Mucosa of descending colon (tissue), 3 donors: ENCODE data around the gene ZNRD2. TPM values are rescaled to one million over a fixed set of nuclear protein-coding genes. Genes with fewer than 3 reads are reported as not detected.

Experiments used
- ATAC-seq: fragments of 200-7000 bp; cut with Tn5 transposase; one replicate; pipeline ENCODE4 v1.9.1; 2020; ENCODE audit warnings: mild to moderate bottlenecking, moderate library complexity
- DNase-seq, 3 donors: peaks; one replicate each; pipeline ENCODE4 v3.0.0-alpha.2; 2020
- H3K36me3 ChIP-seq: fragments of 200-600 bp; one replicate; pipeline ENCODE4 v1.8.0; 2021; ENCODE audit warnings: low read depth, mild to moderate bottlenecking
- H3K4me1 ChIP-seq: fragments of 200-600 bp; one replicate; pipeline ENCODE4 v1.8.0; 2021; ENCODE audit warnings: low read depth, mild to moderate bottlenecking
- H3K4me3 ChIP-seq: fragments of 200-600 bp; one replicate; pipeline ENCODE4 v1.8.0; 2021; ENCODE audit warnings: mild to moderate bottlenecking
- H3K9me3 ChIP-seq: fragments of 200-600 bp; one replicate; pipeline ENCODE4 v1.8.0; 2021; ENCODE audit warnings: mild to moderate bottlenecking
- intact Hi-C, 2 donors: fragments of 100-400 bp; cut with DNase I in 1 of 2; cut with micrococcal nuclease in 1 of 2; formaldehyde crosslinking; loops; one replicate each; pipeline versions ENCODE4 v1.11.0 to v1.11.1; 2022; cut with DNase I, micrococcal nuclease
- total RNA-seq, 3 donors: library from RNA; stranded (reverse); fragmentation: NEBNext Ultra II Directional in 2 of 3; extraction: Animal tissue kit (Norgen Biotek cat#: 25700) in 2 of 3; gene quantifications; one replicate each; pipeline versions ENCODE4 v1.2.1 to v1.2.4, GENCODE V29; 2021 to 2023
- TF ChIP-seq, protein P1 (sequence below): fragments of 200-600 bp; IDR thresholded peaks from one replicate; pipeline ENCODE4 v1.8.0; 2022; ENCODE audit warnings: antibody characterized with exemption, mild to moderate bottlenecking
- donor health status: DM: no; HTN: no; CAD: no; lungs with moderate emphysema.
- donor health status: DM: no; HTN: no; CAD: no.
- donor health status: DM: no; HTN: yes; CAD: no.

Gene ZNRD2
- total RNA-seq, 3 donors from 2014 or later: 20.9 to 24.6 (median 21.0) TPM

DNA sequence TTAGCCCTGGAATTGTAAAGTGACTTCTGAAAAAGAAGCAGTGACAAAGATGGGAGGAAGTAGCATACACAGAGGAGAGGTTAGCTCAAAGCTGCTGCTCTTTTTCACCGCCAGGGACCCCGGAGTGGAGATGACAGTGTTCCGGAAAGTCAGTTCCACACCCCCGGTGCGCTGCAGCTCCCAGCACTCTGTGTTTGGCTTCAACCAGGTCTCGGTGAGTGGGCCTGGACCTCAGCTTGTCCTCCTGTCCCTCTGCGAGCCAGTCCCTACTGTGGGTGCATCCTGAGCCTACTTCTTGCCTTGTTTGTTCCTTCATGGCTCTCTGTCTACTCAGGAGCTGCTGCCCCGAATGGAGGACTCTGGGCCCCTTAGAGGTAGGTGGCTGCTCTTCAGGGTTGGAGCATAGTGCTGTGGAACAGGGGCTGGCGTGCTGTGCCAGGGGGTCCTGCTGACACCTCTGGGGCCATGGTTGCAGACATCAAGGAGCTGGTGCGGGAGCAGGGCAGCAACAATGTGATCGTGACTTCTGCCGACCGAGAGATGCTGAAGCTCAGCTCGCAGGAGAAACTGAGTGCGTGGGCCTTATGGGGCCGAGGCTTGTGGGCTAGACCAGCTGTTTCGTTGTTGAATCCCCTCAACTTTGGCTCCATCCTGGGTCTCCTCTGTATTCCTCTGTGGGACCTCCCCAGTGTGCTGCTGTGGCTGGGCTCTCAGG, 47.0 kb downstream of the ZNRD2 start:
- no peaks in the 10 kb centered on the region for H3K9me3 ChIP-seq
- no peak overlapping the region for H3K4me3 ChIP-seq
- intact Hi-C loops: no loop called here
- DNase-seq (no peak), ATAC-seq (no peak)
- H3K4me1 ChIP-seq: peaks cover 23% of the 10 kb centered on the region
- peaks cover 9% of the 10 kb centered on the region for H3K36me3 ChIP-seq
- TF ChIP-seq, protein P1, sequence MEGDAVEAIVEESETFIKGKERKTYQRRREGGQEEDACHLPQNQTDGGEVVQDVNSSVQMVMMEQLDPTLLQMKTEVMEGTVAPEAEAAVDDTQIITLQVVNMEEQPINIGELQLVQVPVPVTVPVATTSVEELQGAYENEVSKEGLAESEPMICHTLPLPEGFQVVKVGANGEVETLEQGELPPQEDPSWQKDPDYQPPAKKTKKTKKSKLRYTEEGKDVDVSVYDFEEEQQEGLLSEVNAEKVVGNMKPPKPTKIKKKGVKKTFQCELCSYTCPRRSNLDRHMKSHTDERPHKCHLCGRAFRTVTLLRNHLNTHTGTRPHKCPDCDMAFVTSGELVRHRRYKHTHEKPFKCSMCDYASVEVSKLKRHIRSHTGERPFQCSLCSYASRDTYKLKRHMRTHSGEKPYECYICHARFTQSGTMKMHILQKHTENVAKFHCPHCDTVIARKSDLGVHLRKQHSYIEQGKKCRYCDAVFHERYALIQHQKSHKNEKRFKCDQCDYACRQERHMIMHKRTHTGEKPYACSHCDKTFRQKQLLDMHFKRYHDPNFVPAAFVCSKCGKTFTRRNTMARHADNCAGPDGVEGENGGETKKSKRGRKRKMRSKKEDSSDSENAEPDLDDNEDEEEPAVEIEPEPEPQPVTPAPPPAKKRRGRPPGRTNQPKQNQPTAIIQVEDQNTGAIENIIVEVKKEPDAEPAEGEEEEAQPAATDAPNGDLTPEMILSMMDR: no peak

DNA sequence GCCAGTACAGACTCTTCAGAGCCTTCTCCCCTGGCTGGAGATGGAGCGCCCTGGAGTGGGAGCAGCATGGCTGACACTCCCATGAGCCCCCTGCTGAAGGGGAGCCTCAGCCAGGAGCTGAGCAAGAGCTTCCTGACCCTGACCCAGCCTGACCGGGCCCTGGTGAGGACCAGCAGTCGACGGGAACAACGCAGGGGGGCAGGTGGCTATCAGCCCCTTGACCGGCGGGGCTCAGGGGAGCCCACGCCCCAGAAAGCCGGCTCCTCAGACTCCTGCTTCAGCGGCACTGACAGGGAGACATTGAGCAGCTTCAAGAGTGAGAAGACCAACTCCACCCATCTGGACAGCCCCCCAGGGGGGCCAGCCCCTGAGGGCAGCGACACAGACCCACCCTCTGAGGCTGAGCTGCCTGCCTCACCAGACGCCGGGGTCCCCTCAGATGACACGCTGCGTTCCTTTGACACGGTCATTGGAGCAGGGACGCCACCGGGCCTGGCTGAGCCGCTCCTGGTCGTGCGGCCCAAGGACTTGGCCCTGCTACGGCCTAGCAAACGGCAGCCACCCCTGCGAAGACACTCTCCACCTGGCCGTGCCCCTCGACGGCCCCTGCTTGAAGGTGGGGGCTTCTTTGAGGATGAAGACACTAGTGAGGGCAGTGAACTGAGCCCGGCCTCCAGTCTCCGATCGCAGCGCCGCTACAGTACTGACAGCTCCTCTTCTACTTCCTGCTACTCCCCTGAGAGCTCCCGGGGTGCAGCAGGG, 47.9 kb downstream of the ZNRD2 start:
- Histone ChIP-seq H3K36me3 (peaks cover 9% of the 10 kb centered on the region), H3K4me1 (peaks cover 14% of the 10 kb centered on the region), H3K4me3 (no peak overlapping the region), H3K9me3 (no peaks in the 10 kb centered on the region)
- no peak for ATAC-seq
- DNase-seq: no peak
- intact Hi-C loops: no loop called here
- TF ChIP-seq, protein P1: no peak

DNA sequence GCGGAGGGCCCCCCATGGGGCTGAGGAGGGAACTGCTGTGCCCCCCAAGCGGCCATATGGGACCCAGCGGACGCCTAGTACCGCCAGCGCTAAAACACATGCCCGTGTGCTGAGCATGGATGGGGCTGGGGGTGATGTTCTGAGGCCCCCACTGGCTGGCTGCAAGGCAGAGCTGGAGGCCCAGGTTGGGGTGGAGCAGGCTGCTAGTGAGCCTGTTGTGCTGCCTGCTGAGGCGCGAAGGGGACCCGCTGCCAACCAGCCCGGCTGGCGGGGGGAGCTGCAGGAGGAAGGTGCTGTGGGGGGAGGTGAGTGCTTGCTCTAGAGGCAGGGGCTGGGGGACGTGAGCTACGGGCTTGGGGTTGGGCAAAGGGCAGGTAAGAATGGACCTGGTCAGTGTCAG, 48.5 kb downstream of the ZNRD2 start:
- Histone ChIP-seq H3K9me3 (no peaks in the 10 kb centered on the region), H3K4me1 (peaks cover 13% of the 10 kb centered on the region), H3K36me3 (peaks cover 9% of the 10 kb centered on the region), H3K4me3 (no peak overlapping the region)
- intact Hi-C loops: no loop called here
- TF ChIP-seq, protein P1: no peak
- DNase-seq (no peak), ATAC-seq (no peak)

DNA sequence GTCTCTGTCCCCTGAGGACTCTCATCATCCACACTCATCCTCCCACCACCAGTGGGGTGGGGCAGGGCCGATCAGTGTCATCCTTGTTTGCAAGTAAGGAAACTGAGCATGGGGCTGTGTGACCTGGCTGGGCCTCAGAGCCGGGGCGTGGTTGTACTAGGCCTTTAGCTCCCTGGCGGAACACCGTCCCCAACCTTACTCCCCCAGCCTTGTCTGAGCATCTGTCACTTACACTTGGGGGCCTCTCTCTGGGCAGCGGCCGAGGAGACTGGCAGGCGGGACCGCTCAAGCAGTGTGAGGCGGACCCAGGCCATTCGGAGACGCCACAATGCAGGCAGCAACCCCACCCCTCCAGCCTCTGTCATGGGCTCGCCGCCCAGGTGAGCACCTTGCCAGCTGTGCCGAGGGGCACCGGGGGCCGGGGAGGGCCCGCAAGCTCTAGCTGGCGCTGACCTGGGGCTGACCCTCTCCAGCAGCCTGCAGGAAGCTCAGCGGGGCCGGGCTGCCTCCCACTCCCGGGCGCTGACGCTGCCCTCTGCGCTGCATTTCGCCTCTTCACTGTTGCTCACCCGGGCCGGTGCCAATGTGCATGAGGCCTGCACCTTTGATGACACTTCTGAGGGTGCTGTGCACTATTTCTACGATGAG, 49.1 kb downstream of the ZNRD2 start:
- H3K36me3 ChIP-seq: peaks cover 6% of the 10 kb centered on the region
- no peaks in the 10 kb centered on the region for H3K9me3 ChIP-seq
- TF ChIP-seq, protein P1: no peak
- no peak for ATAC-seq
- H3K4me1 ChIP-seq: peaks cover 13% of the 10 kb centered on the region
- no peak for DNase-seq
- intact Hi-C loops: no loop called here
- no peak overlapping the region for H3K4me3 ChIP-seq

DNA sequence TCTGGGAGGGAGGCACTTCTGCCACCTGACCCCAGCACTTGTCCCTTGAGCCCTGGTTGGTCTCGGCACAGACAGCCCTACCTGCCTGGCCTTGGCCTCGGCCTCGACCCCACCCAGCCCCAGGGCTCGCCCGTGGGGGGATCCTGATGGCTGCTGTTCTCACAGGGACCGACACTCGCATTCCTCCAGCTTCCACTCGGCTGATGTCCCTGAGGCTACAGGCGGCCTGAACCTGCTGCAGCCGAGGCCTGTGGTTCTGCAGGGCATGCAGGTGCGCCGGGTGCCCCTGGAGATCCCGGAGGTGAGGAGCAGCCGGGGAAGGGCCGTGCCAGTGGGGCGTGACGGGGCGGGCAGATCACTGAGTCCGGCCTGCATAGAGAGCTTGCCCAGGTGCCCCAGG, 50.4 kb downstream of the ZNRD2 start:
- H3K4me1 ChIP-seq: peaks cover 13% of the 10 kb centered on the region
- TF ChIP-seq, protein P1: no peak
- H3K36me3 ChIP-seq: peaks cover under 1% of the 10 kb centered on the region
- no peak overlapping the region for H3K4me3 ChIP-seq
- H3K9me3 ChIP-seq: no peaks in the 10 kb centered on the region
- DNase-seq (no peak), ATAC-seq (no peak)
- intact Hi-C loops: no loop called here
